ENCODE data around the gene COL4A4.

Gene COL4A4

GRCh38 chr2:227161947-227162346 is 2.1 kb downstream of the COL4A4 start:
- no peak for DNase-seq (ENCODE audit: low spot score)

GRCh38 chr2:227160164-227160563 is 3.8 kb downstream of the COL4A4 start:
- no peak for DNase-seq (ENCODE audit: low spot score)

GRCh38 chr2:227154986-227155774 is 8.8 kb downstream of the COL4A4 start:
- no peak for DNase-seq (ENCODE audit: low spot score)

GRCh38 chr2:227153758-227154486 is 10.1 kb downstream of the COL4A4 start:
- DNase-seq (ENCODE audit: low spot score): no peak

- no peak for DNase-seq (ENCODE audit: low spot score)
These were observed 10.7 kb downstream of the COL4A4 start for GRCh38 chr2:227153307-227153706.

DNA sequence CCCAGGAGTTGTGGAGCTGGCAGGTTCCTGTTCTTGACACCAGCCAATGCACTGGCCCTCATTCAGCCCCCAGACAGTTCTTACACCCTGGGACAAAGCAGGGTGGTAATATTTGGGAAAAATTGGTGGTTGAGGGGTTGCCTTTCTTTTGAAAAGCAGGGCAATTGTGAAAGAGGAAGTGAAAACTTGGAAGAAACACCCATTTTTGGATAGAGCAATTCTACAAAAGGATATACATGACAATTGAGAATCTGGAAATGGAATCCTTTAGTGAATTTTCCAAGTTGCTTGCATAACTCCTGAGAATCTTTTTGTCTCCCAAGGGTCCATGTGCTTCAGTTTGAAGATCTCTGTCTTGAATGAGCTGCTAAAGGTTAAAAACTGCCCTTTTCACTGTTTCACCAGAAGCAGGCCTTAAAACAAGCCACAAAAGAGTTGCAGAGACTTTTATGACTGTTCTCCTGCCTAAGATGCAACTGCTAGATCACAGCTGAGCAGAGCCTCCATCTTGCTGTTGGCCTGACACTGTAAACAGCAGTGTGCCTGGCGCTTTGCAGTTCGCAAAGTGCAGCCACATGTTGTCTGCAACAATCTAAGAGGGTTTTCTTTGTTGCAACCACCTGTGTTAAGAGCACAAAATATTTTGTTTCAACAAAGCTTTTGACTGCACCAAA is 11.8 kb downstream of the COL4A4 start:
- DNase-seq (ENCODE audit: low spot score): no peak

GRCh38 chr2:227150222-227150936 is 13.6 kb downstream of the COL4A4 start:
- DNase-seq (ENCODE audit: low spot score): no peak

- DNase-seq (ENCODE audit: low spot score): no peak
These were observed 15.9 kb downstream of the COL4A4 start for GRCh38 chr2:227148106-227148505.

- no peak for DNase-seq (ENCODE audit: low spot score)
These were observed 17.0 kb downstream of the COL4A4 start for GRCh38 chr2:227147023-227147422.

GRCh38 chr2:227146456-227146855 is 17.5 kb downstream of the COL4A4 start:
- no peak for DNase-seq (ENCODE audit: low spot score)

GRCh38 chr2:227143895-227144294 is 20.1 kb downstream of the COL4A4 start:
- DNase-seq (ENCODE audit: low spot score): no peak

GRCh38 chr2:227141301-227141700 is 22.7 kb downstream of the COL4A4 start:
- no peak for DNase-seq (ENCODE audit: low spot score)

DNA sequence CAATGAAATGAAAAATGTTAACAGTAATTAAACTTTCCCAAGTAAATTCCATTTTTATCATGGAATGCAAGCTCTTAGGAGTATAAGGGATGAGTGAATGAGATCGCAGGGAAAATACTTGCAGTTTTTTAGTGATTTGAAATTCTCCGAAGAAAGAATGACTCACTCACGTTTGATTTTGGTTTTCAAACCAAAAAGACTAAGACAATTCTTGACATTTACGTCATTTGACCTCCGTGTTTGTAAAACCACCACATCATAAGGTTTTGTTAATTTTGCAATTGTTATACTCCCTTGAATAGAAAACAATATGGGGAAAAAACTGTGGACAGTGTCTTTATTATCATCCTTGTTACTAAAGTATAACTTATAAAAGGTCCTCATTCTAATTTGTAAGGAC is 29.4 kb downstream of the COL4A4 start:
- no peak for DNase-seq (ENCODE audit: low spot score)

DNA sequence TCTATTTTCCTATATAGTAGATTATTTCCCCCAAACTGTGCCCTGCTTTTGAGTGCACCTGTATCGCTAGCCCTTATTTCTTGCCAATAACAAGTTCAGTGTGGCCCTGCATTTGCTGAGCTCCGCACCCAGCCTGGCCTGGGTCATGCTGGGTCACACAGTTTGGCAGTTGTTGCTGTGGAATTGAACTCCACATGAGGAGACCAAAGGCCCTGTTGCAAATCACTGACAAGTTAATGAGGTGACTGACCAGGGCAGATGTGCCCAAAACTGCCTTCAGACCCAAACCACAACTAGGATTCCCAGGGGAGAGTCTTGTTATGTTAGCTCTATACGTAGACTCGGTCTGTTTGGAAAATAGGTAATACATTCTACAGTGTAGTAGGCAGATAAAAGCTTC is 31.0 kb downstream of the COL4A4 start:
- DNase-seq (ENCODE audit: low spot score): no peak

DNA sequence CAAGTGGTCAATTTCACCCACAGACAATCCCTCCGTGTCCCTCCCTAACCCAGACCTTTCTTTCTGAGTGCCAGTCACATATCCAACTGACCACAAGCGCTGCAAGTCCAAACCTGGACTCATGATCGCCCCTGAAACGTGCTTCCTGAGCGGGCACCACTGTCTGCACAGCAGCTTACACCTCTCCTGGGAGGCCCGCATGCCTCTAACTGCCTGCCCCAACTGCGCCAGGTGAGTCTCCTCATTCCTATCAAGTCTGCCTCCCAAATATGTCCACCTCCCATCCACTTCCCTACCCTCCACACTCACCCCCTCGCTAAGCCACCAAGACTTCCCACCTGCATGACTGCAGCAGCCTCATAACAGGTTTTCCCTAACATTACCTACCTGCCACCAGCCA is 33.4 kb downstream of the COL4A4 start:
- DNase-seq (ENCODE audit: low spot score): no peak

GRCh38 chr2:227127201-227127600 is 36.8 kb downstream of the COL4A4 start:
- no peak for DNase-seq (ENCODE audit: low spot score)

DNA sequence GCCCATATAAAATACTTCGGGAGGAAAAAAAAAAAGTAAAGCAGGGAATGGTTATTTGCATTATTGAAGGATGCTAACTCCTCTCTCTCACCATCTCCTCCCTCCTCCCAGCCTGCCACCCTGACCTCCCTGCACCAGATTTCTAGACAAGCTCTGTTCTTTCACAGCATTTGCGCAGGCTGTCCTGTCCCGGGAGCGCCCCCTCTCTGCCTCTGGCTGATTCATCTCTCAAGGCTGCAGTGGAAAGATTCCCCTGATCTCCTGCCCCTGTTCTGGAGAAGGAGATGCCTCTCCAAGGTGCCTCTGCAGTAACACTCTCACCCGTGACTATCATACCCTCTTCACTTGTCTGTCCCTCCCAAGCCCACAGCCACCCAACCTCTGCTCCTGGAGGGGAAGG is 38.5 kb downstream of the COL4A4 start:
- no peak for DNase-seq (ENCODE audit: low spot score)

DNA sequence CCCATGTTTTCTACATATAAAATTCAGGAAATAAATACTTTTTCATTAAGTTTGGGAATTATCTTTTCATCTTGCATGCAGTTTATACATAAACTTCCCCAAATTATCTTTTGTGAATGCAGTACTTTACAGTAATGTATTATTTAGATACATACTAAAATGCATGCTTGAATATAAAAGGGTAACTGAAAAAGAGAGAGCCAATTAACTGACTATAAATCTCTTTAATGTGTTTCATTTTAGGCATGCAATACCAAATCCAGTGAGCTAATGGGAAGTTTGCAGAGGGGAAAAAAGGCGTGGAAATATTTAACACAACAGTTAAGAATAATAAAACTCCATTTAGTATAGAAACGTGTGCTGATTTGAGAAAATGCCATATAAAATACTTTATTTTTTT is 39.2 kb downstream of the COL4A4 start:
- DNase-seq (ENCODE audit: low spot score): no peak

DNA sequence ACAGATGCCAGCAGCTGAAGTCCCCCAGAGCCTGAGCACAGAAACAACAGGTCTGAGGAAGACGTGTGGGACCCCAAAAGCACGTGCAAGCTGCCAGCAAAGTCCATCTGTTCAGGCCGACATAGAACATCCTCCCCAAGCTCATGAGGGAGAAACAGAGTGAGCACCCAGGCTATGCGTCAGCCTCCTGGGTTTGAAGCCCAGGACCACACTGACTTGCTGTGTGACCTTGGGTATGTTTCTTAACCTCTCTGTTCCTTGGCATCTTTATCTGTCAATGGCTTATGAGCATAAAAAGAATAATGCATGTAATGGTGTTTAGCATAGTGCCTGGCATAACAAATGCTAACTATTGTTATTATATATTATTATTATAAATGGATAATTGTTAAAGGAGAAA is 40.3 kb downstream of the COL4A4 start:
- DNase-seq (ENCODE audit: low spot score): no peak

- no peak for DNase-seq (ENCODE audit: low spot score)
These were observed 45.7 kb downstream of the COL4A4 start for GRCh38 chr2:227118353-227118752.

- DNase-seq (ENCODE audit: low spot score): no peak
These were observed 46.2 kb downstream of the COL4A4 start for GRCh38 chr2:227117852-227118251.

GRCh38 chr2:227117027-227117426 is 47.0 kb downstream of the COL4A4 start:
- no peak for DNase-seq (ENCODE audit: low spot score)

Data from cerebellar cortex (tissue), 1 donor.